Lung (tissue), 16 donors: ENCODE data around the gene SP6. TPM values are rescaled to one million over a fixed set of nuclear protein-coding genes. Genes with fewer than 3 reads are reported as not detected.
A peak's percentile ranks its signal among the peaks of the same experiment; 100 is the strongest.

Experiments used
- ATAC-seq: fragments of 200-7000 bp; cut with Tn5 transposase; one replicate; pipeline ENCODE4 v1.9.1; 2020; ENCODE audit warnings: moderate number of reproducible peaks; ENCODE audit not compliant: insufficient read depth, low FRiP score
- DNase-seq, 3 donors: peaks; one replicate each; pipeline ENCODE4 v3.0.0-alpha.2; 2013 to 2017
- H3K27ac ChIP-seq, 2 donors: one replicate each; pipeline ENCODE4 v1.5.1; 2013; ENCODE audit warnings: mild to moderate bottlenecking in 2 of 2, moderate library complexity in 2 of 2, control low read depth in 1 of 2, inconsistent platforms in 1 of 2, low read depth in 1 of 2, low read length in 1 of 2
- H3K27me3 ChIP-seq, 3 donors: one replicate each; pipeline ENCODE4 v1.5.1; 2013; ENCODE audit warnings: low read length in 2 of 3; ENCODE audit not compliant: control insufficient read depth in 3 of 3, insufficient read depth in 3 of 3
- H3K36me3 ChIP-seq, 4 donors: one replicate each; pipeline ENCODE4 v1.5.1; 2013; ENCODE audit warnings: low read length in 4 of 4, mild to moderate bottlenecking in 1 of 4, moderate library complexity in 1 of 4; ENCODE audit not compliant: control insufficient read depth in 4 of 4, insufficient read depth in 4 of 4
- H3K4me1 ChIP-seq, 5 donors: one replicate each; pipeline ENCODE4 v1.5.1; 2013; ENCODE audit warnings: low read length in 5 of 5, mild to moderate bottlenecking in 2 of 5, moderate library complexity in 1 of 5; ENCODE audit not compliant: control insufficient read depth in 5 of 5, insufficient read depth in 5 of 5
- H3K4me3 ChIP-seq: one replicate; pipeline ENCODE4 v1.5.1; 2013; ENCODE audit warnings: mild to moderate bottlenecking, control low read depth, moderate library complexity
- H3K9ac ChIP-seq, 2 donors: one replicate each; pipeline ENCODE4 v1.5.1; 2013; ENCODE audit warnings: low read length in 2 of 2, control low read depth in 1 of 2; ENCODE audit not compliant: insufficient read depth in 1 of 2
- H3K9me3 ChIP-seq, 4 donors: one replicate each; pipeline ENCODE4 v1.5.1; 2013; ENCODE audit warnings: low read length in 3 of 4, mild to moderate bottlenecking in 1 of 4, moderate library complexity in 1 of 4; ENCODE audit not compliant: control insufficient read depth in 4 of 4, insufficient read depth in 3 of 4
- CTCF ChIP-seq: IDR thresholded peaks from 2 replicates; pipeline ENCODE4 v1.5.1; 2012; ENCODE audit warnings: mild to moderate bottlenecking; ENCODE audit errors: control extremely low read depth, extremely low read depth
- WGBS, 2 donors: extraction: QIAGEN DNeasy Blood & Tissue Kit; methylation state at CpG; one replicate each; pipeline ENCODE4 v1.1.7; 2013; 5-methylcytosine and 5-hydroxymethylcytosine counted together
- long read RNA-seq, 5 donors: transcript quantifications; one replicate each; lab custom pipeline, GENCODE V29; 2026
- polyA plus RNA-seq, 2 donors: library from polyadenylated mRNA; stranded (reverse); fragments of 200-250 nt; gene quantifications; one replicate each; pipeline ENCODE4 v1.2.1, GENCODE V29; 2013
- total RNA-seq, 2 donors: library from RNA; depleted of rRNA in 1 of 2; stranded (reverse); fragments of >200 nt in 1 of 2; gene quantifications; one replicate each; pipeline ENCODE4 v1.2.1, GENCODE V29; 2014 to 2021
- donor health status: control.
- donor health status: control.
- donor health status: Bipolar disorder and iron deficiency.
- donor health status: healthy.
- donor health status: DM: yes; HTN: yes; CAD: no.

SP6 gene
- total RNA-seq (1 to 10 TPM; 2.5 to 4.5 TPM), polyA plus RNA-seq (1 to 10 TPM; 2.3 to 4.4 TPM)
- long read RNA-seq, donor 1, partial matches to known transcripts: 0 of 3 reads
- long read RNA-seq, donor 1, other reads (novel, unspliced or antisense): 0 of 3 reads
- long read RNA-seq, donor 2, partial matches to known transcripts: 0 of 1 reads
- long read RNA-seq, donor 2, other reads (novel, unspliced or antisense): 0 of 1 reads
- long read RNA-seq, donor 3: 0 reads
- long read RNA-seq, donor 4: 0 reads
- long read RNA-seq, donor 5: 0 reads

GRCh38 chr17:47850692-47851573 is at the start of gene SP6:
TSS of gene SP6 (minus strand) at chr17:47851163. CDS start at chr17:47848429, 2,734 bp downstream.
- peak within 1 kb of the TSS; percentile 22 for H3K4me3 ChIP-seq
- DNase-seq: peak; percentile 48 to 66 (median 63)

GRCh38 chr17:47899643-47900042 is 48.7 kb upstream of the SP6 start:
- Histone ChIP-seq H3K36me3 (peaks cover 0 to 13% (median 8%) of the 10 kb centered on the region in 4 donors), H3K9me3 (no peaks in the 10 kb centered on the region), H3K27me3 (no peaks in the 10 kb centered on the region), H3K27ac (peak overlapping the region; percentile 3 to 9), H3K4me3 (no peak overlapping the region), H3K9ac (no peak overlapping the region), H3K4me1 (peaks cover 0 to 25% (median 17%) of the 10 kb centered on the region in 5 donors)
- DNase-seq (no peak), ATAC-seq (no peak)
- 85 to 86% methylated on average over 5 of the region's 5 CpGs for WGBS, 2 donors
- TF ChIP-seq CTCF: no peak

More at GRCh38 chr17:47850692-47851573, at the start of gene SP6:
- 5 to 7% methylated on average over 51 to 71 of the region's 71 CpGs for WGBS, 2 donors
- no peak within 1 kb of the TSS for H3K9ac ChIP-seq
- ATAC-seq: peak; percentile 94
- no peaks in the 10 kb centered on the region for H3K9me3 ChIP-seq
- H3K27me3 ChIP-seq: peaks cover 2 to 71% (median 66%) of the 10 kb centered on the region in 3 donors
- H3K27ac ChIP-seq: peak within 1 kb of the TSS in 1 of 2 donors; percentile 63
- H3K4me1 ChIP-seq: peaks cover 3 to 41% (median 8%) of the 10 kb centered on the region in 5 donors
- no peak for TF ChIP-seq CTCF
- H3K36me3 ChIP-seq: no peaks in the 10 kb centered on the region

GRCh38 chr17:47898241-47898640 is 47.3 kb upstream of the SP6 start:
- DNase-seq: no peak

More at GRCh38 chr17:47898241-47898640, 47.3 kb upstream of the SP6 start:
- Histone ChIP-seq H3K9me3 (no peaks in the 10 kb centered on the region), H3K9ac (no peak overlapping the region), H3K27ac (no peak overlapping the region), H3K36me3 (peaks cover 0 to 13% (median 8%) of the 10 kb centered on the region in 4 donors), H3K27me3 (no peaks in the 10 kb centered on the region), H3K4me1 (peaks cover 0 to 25% (median 16%) of the 10 kb centered on the region in 5 donors), H3K4me3 (no peak overlapping the region)
- no peak for ATAC-seq
- no peak for TF ChIP-seq CTCF
